Left ventricle myocardium inferior (tissue), 1 donor: ENCODE data around the gene SWAP70. TPM values are rescaled to one million over a fixed set of nuclear protein-coding genes. Genes with fewer than 3 reads are reported as not detected.

Source experiments
- DNase-seq: peaks from one replicate; pipeline ENCODE4 v3.0.0-alpha.2; 2020
- H3K27ac ChIP-seq: fragments of 200-600 bp; replicated peaks from 2 replicates; pipeline ENCODE4 v1.8.0; 2021
- H3K27me3 ChIP-seq: fragments of 200-600 bp; 2 replicates; pipeline ENCODE4 v1.8.0; 2021; ENCODE audit warnings: low read depth
- H3K36me3 ChIP-seq: fragments of 200-600 bp; 2 replicates; pipeline ENCODE4 v1.8.0; 2021
- H3K4me1 ChIP-seq: fragments of 200-600 bp; 2 replicates; pipeline ENCODE4 v1.8.0; 2021
- H3K4me3 ChIP-seq: fragments of 200-600 bp; 2 replicates; pipeline ENCODE4 v1.8.0; 2021; ENCODE audit warnings: mild to moderate bottlenecking, moderate library complexity
- H3K9me3 ChIP-seq: fragments of 200-600 bp; replicated peaks from 2 replicates; pipeline ENCODE4 v1.8.0; 2021
- CTCF ChIP-seq: fragments of 200-600 bp; IDR thresholded peaks from 2 replicates; pipeline ENCODE4 v1.8.0; 2021; ENCODE audit warnings: antibody characterized with exemption, mild to moderate bottlenecking, borderline replicate concordance
- intact Hi-C: fragments of 100-400 bp; cut with micrococcal nuclease; formaldehyde crosslinking; loops from one replicate; pipeline ENCODE4 v1.11.0; 2022
- total RNA-seq: library from RNA; stranded (reverse); fragmentation: NEBNext Ultra II Directional; extraction: Animal tissue kit (Norgen Biotek cat#: 25700); gene quantifications from one replicate; pipeline ENCODE4 v1.2.1, GENCODE V29; 2021
- donor health status: DM: no; HTN: yes; CAD: no; lungs with severe emphysema.

The SWAP70 gene
- total RNA-seq, 1 donor from 2014 or later: 20.6 TPM

GRCh38 chr11:9660886-9661285 is 3.0 kb upstream of the SWAP70 start:
- Histone ChIP-seq H3K27me3 (no peaks in the 10 kb centered on the region), H3K36me3 (peaks cover under 1% of the 10 kb centered on the region), H3K27ac (no peak overlapping the region), H3K9me3 (peaks cover 15% of the 10 kb centered on the region), H3K4me3 (no peak overlapping the region), H3K4me1 (peaks cover 29% of the 10 kb centered on the region)
- intact Hi-C loops: loop anchor here (10.0 kb wide), 1 partner anchor 54 kb away; no protein-coding TSS in a partner anchor
- no peak for TF ChIP-seq CTCF
- no peak for DNase-seq

GRCh38 chr11:9662273-9662672 is 1.6 kb upstream of the SWAP70 start:
- peaks cover 29% of the 10 kb centered on the region for H3K4me1 ChIP-seq
- intact Hi-C loops: loop anchor here (10.0 kb wide), 1 partner anchor 53 kb away; no protein-coding TSS in a partner anchor
- peak overlapping the region; percentile 97 for H3K27ac ChIP-seq
- peaks cover 8% of the 10 kb centered on the region for H3K36me3 ChIP-seq
- no peak for TF ChIP-seq CTCF
- no peak overlapping the region for H3K4me3 ChIP-seq
- H3K27me3 ChIP-seq: no peaks in the 10 kb centered on the region
- DNase-seq: no peak
- peaks cover 18% of the 10 kb centered on the region for H3K9me3 ChIP-seq

- no peaks in the 10 kb centered on the region for H3K27me3 ChIP-seq
- peak overlapping the region; percentile 96 for H3K4me3 ChIP-seq
- peak overlapping the region; percentile 97 for H3K27ac ChIP-seq
- no peak for TF ChIP-seq CTCF
- peaks cover 11% of the 10 kb centered on the region for H3K36me3 ChIP-seq
- H3K4me1 ChIP-seq: peaks cover 37% of the 10 kb centered on the region
- peaks cover 18% of the 10 kb centered on the region for H3K9me3 ChIP-seq
- intact Hi-C loops: loop anchor here (10.0 kb wide), 1 partner anchor 50 kb away; no protein-coding TSS in a partner anchor
- peak; percentile 32 for DNase-seq
These were observed 647 bp downstream of the SWAP70 start for GRCh38 chr11:9664276-9665171.

- intact Hi-C loops: loop anchor here (10.0 kb wide), 1 partner anchor 49 kb away; no protein-coding TSS in a partner anchor
- no peak for TF ChIP-seq CTCF
- Histone ChIP-seq H3K27me3 (no peaks in the 10 kb centered on the region), H3K9me3 (peaks cover 18% of the 10 kb centered on the region), H3K4me3 (peak overlapping the region; percentile 96), H3K36me3 (peaks cover 11% of the 10 kb centered on the region), H3K27ac (peak overlapping the region; percentile 97), H3K4me1 (peaks cover 37% of the 10 kb centered on the region)
- DNase-seq: no peak
These were observed 1.9 kb downstream of the SWAP70 start for GRCh38 chr11:9665749-9666148.

GRCh38 chr11:9669954-9670353 is 6.1 kb downstream of the SWAP70 start:
- intact Hi-C loops: loop anchor here (10.0 kb wide), 1 partner anchor 45 kb away; no protein-coding TSS in a partner anchor
- no peaks in the 10 kb centered on the region for H3K27me3 ChIP-seq

More at GRCh38 chr11:9669954-9670353, 6.1 kb downstream of the SWAP70 start:
- TF ChIP-seq CTCF: no peak
- no peak for DNase-seq
- Histone ChIP-seq H3K4me1 (peaks cover 31% of the 10 kb centered on the region), H3K27ac (peak overlapping the region; percentile 12), H3K36me3 (peaks cover 11% of the 10 kb centered on the region), H3K4me3 (no peak overlapping the region), H3K9me3 (peaks cover 18% of the 10 kb centered on the region)
